SK-N-SH (cell line): ENCODE data around the gene CYB561. TPM values are rescaled to one million over a fixed set of nuclear protein-coding genes. Genes with fewer than 3 reads are reported as not detected.
A peak's percentile ranks its signal among the peaks of the same experiment; 100 is the strongest.

Experiments
- CTCF ChIA-PET: fragments of 300-600, 350-600 bp; formaldehyde crosslinking; extraction: SDS; loops from one replicate; lab custom pipeline; 2021; lab: Yijun Ruan, JAX
- POLR2A ChIA-PET: fragments of 350-600 bp; sonication (Branson Sonifier 250); formaldehyde crosslinking; extraction: SDS; loops from one replicate; lab custom pipeline; 2020; ENCODE audit warnings: antibody characterized with exemption, inconsistent platforms; lab: Yijun Ruan, JAX
- DNase-seq: peaks from one replicate; pipeline ENCODE4 v3.0.0; 2012
- H2AFZ ChIP-seq: fragments of 200-600 bp; sonication (generic); 2 replicates; pipeline ENCODE4 v1.8.1; 2016; ENCODE audit warnings: antibody characterized with exemption, mild to moderate bottlenecking, low read depth
- H3F3A ChIP-seq: fragments of 200-600 bp; sonication (generic); replicated peaks from 2 replicates; pipeline ENCODE3; 2016; ENCODE audit warnings: antibody characterized with exemption, mild to moderate bottlenecking; ENCODE audit not compliant: insufficient read depth
- H3K27ac ChIP-seq, 2 experiments: fragments of 200-500 bp in 1 of 2; fragments of 200-600 bp in 1 of 2; sonication (Bioruptor generic) in 1 of 2; sonication (generic), shearing (Covaris generic) in 1 of 2; 2 replicates each; pipeline versions ENCODE4 v1.5.1 to v1.6.1; 2014 to 2016; ENCODE audit warnings: low read depth in 2 of 2, inconsistent platforms in 1 of 2, low read length in 1 of 2, mild to moderate bottlenecking in 1 of 2, mixed read lengths in 1 of 2
- H3K27me3 ChIP-seq: fragments of 200-600 bp; sonication (generic), shearing (Covaris generic); 2 replicates; pipeline ENCODE4 v1.6.1; 2016; ENCODE audit warnings: mixed run types; ENCODE audit not compliant: insufficient read depth
- H3K36me3 ChIP-seq, 2 experiments: fragments of 200-500 bp in 1 of 2; fragments of 200-600 bp in 1 of 2; sonication (Bioruptor generic) in 1 of 2; sonication (generic) in 1 of 2; replicated peaks in 1 of 2; 2 replicates each; pipeline versions ENCODE3 to v1.5.1; 2014 to 2016; ENCODE audit warnings: low read length in 1 of 2, mild to moderate bottlenecking in 1 of 2; ENCODE audit not compliant: insufficient read depth in 2 of 2, control insufficient read depth in 1 of 2
- H3K4me1 ChIP-seq, 2 experiments: fragments of 200-500 bp in 1 of 2; fragments of 200-600 bp in 1 of 2; sonication (Bioruptor generic) in 1 of 2; sonication (generic), shearing (Covaris generic) in 1 of 2; 2 replicates each; pipeline versions ENCODE4 v1.5.1 to v1.6.1; 2014 to 2016; ENCODE audit warnings: low read depth in 1 of 2, low read length in 1 of 2, mixed run types in 1 of 2; ENCODE audit not compliant: insufficient read depth in 2 of 2, control insufficient read depth in 1 of 2
- H3K4me2 ChIP-seq: fragments of 200-600 bp; sonication (generic), shearing (Covaris generic); 2 replicates; pipeline ENCODE4 v1.6.1; 2017; ENCODE audit warnings: mixed run types
- H3K4me3 ChIP-seq, 2 experiments: fragments of 200-500 bp in 1 of 2; fragments of 200-600 bp in 1 of 2; sonication (Bioruptor generic) in 1 of 2; sonication (generic), shearing (Covaris generic) in 1 of 2; 2 replicates each; pipeline versions ENCODE4 v1.5.1 to v1.8.1; 2014 to 2016; ENCODE audit warnings: low read depth in 2 of 2, inconsistent platforms in 1 of 2, low read length in 1 of 2, mild to moderate bottlenecking in 1 of 2, mixed read lengths in 1 of 2, moderate library complexity in 1 of 2
- H3K79me2 ChIP-seq: fragments of 200-600 bp; sonication (generic); 2 replicates; pipeline ENCODE4 v1.8.1; 2017; ENCODE audit warnings: mild to moderate bottlenecking; ENCODE audit not compliant: insufficient read depth
- H3K9ac ChIP-seq: fragments of 200-600 bp; sonication (generic); 2 replicates; pipeline ENCODE4 v1.6.1; 2017; ENCODE audit warnings: mixed run types
- H3K9me2 ChIP-seq: fragments of 200-600 bp; sonication (generic); 2 replicates; pipeline ENCODE4 v1.6.1; 2017; ENCODE audit warnings: mixed run types
- H3K9me3 ChIP-seq: fragments of 200-600 bp; sonication (generic); 2 replicates; pipeline ENCODE4 v1.6.1; 2017; ENCODE audit warnings: mixed run types, mild to moderate bottlenecking, moderate library complexity
- H4K20me1 ChIP-seq: fragments of 200-600 bp; sonication (generic); 2 replicates; pipeline ENCODE4 v1.6.1; 2017; ENCODE audit warnings: mild to moderate bottlenecking, mixed run types; ENCODE audit not compliant: insufficient read depth
- CHD2 ChIP-seq: fragments of 150-350 bp; IDR thresholded peaks from 2 replicates; pipeline ENCODE4 v1.6.1; 2018; ENCODE audit warnings: low read length; ENCODE audit not compliant: partially characterized antibody
- ELF1 ChIP-seq: IDR thresholded peaks from 2 replicates; pipeline ENCODE4 v1.4.0; 2012
- EP300 ChIP-seq, 2 experiments: IDR thresholded peaks; 2 replicates each; pipeline versions ENCODE4 v1.4.0 to v1.6.1; 2012; ENCODE audit warnings: borderline replicate concordance in 1 of 2, low read depth in 1 of 2, low read length in 1 of 2
- EZH2phosphoT487 ChIP-seq: fragments of 200-600 bp; sonication (generic); IDR thresholded peaks from 2 replicates; pipeline ENCODE4 v1.6.1; 2017; ENCODE audit warnings: low read depth, mixed run types, mild to moderate bottlenecking, antibody characterized with exemption, moderate library complexity, borderline replicate concordance
- FOSL2 ChIP-seq: IDR thresholded peaks from 2 replicates; pipeline ENCODE4 v1.4.0; 2012; ENCODE audit warnings: low read depth, mild to moderate bottlenecking, moderate library complexity, borderline replicate concordance
- FOXM1 ChIP-seq: IDR thresholded peaks from 2 replicates; pipeline ENCODE4 v1.4.0; 2012; ENCODE audit warnings: low read depth, mild to moderate bottlenecking
- GABPA ChIP-seq: IDR thresholded peaks from 2 replicates; pipeline ENCODE4 v1.4.0; 2012; ENCODE audit warnings: low read depth, mild to moderate bottlenecking
- GATA2 ChIP-seq: sonication (generic); formaldehyde crosslinking; IDR thresholded peaks from 2 replicates; pipeline ENCODE4 v1.5.0; 2020; ENCODE audit warnings: mild to moderate bottlenecking, missing genetic modification reagents
- JUND ChIP-seq: IDR thresholded peaks from 2 replicates; pipeline ENCODE4 v1.4.0; 2012
- MXI1 ChIP-seq: IDR thresholded peaks from 2 replicates; pipeline ENCODE4 v1.6.1; 2012; ENCODE audit warnings: mild to moderate bottlenecking, low read depth, low read length, improper control_type of control experiment
- NFIC ChIP-seq: IDR thresholded peaks from 2 replicates; pipeline ENCODE4 v1.4.0; 2012; ENCODE audit warnings: borderline replicate concordance
- RAD21 ChIP-seq: IDR thresholded peaks from 2 replicates; pipeline ENCODE4 v1.6.1; 2012; ENCODE audit warnings: mild to moderate bottlenecking, low read length
- RCOR1 ChIP-seq: fragments of 150-350 bp; IDR thresholded peaks from 2 replicates; pipeline ENCODE4 v1.6.1; 2017; ENCODE audit warnings: antibody characterized with exemption, low read length
- REST ChIP-seq: IDR thresholded peaks from 2 replicates; pipeline ENCODE4 v1.6.1; 2012; ENCODE audit warnings: mild to moderate bottlenecking, low read depth, low read length, moderate library complexity
- RFX5 ChIP-seq: IDR thresholded peaks from 2 replicates; pipeline ENCODE4 v1.6.1; 2012; ENCODE audit warnings: mild to moderate bottlenecking, improper control_type of control experiment, low read length
- RXRA ChIP-seq: IDR thresholded peaks from 2 replicates; pipeline ENCODE4 v1.4.0; 2012; ENCODE audit warnings: low read depth, mild to moderate bottlenecking, borderline replicate concordance
- SIN3A ChIP-seq: IDR thresholded peaks from 2 replicates; pipeline ENCODE4 v1.6.1; 2012; ENCODE audit warnings: low read depth, mild to moderate bottlenecking, low read length, moderate library complexity, borderline replicate concordance
- SMC3 ChIP-seq: IDR thresholded peaks from 2 replicates; pipeline ENCODE4 v1.6.1; 2012; ENCODE audit warnings: low read depth, low read length, improper control_type of control experiment
- TCF12 ChIP-seq: IDR thresholded peaks from 2 replicates; pipeline ENCODE4 v1.4.0; 2012
- YY1 ChIP-seq: IDR thresholded peaks from 2 replicates; pipeline ENCODE4 v1.4.0; 2012; ENCODE audit warnings: low read depth, mild to moderate bottlenecking
- ZBTB33 ChIP-seq: IDR thresholded peaks from 2 replicates; pipeline ENCODE4 v1.4.0; 2012; ENCODE audit warnings: low read depth, borderline replicate concordance
- WGBS: methylation state at CpG from one replicate; pipeline ENCODE4 v1.1.6; 2017; ENCODE audit warnings: low lambda C conversion rate; 5-methylcytosine and 5-hydroxymethylcytosine counted together
- polyA plus RNA-seq, 3 experiments: library from polyadenylated mRNA; depleted of rRNA; stranded (reverse); fragments of >200 nt; gene quantifications; 2 replicates each; pipeline ENCODE4 v1.2.3, GENCODE V29; 2012

Gene CYB561
- polyA plus RNA-seq, 1 of the 3 experiments (the other 2 are of a cell fraction): 28.3 TPM

GRCh38 chr17:63402431-63403212 is 43.5 kb downstream of the CYB561 start:
- Histone ChIP-seq H3K9me3 (no peaks in the 10 kb centered on the region), H3K4me1 (peaks cover 34 to 39% of the 10 kb centered on the region in 2 experiments), H3K4me2 (no peak overlapping the region), H3K4me3 (no peak overlapping the region), H3K36me3 (peaks cover 60 to 81% of the 10 kb centered on the region in 2 experiments), H3K9me2 (no peaks in the 10 kb centered on the region), H3K9ac (no peak overlapping the region), H4K20me1 (no peaks in the 10 kb centered on the region), H3K27ac (peak overlapping the region; percentile 15 to 39; a peak in 2 of 4 replicates), H3K79me2 (0 out of 2 replicates have a peak, but pooled peaks cover 4% of the 10 kb centered on the region), H3K27me3 (no peaks in the 10 kb centered on the region), H3F3A (peaks cover 48% of the 10 kb centered on the region), H2AFZ (no peak overlapping the region)
- POLR2A ChIA-PET: no interaction called here
- 0 out of 2 replicates have a peak, but pooled peaks have one; percentile 13 for TF ChIP-seq NFIC
- TF ChIP-seq JUND: no peak
- TF ChIP-seq FOSL2: 0 out of 2 replicates have a peak, but pooled peaks have one; percentile 4
- TF ChIP-seq TCF12: peak; percentile 60
- no peak for DNase-seq
- CTCF ChIA-PET: interaction anchor here (0.9 to 3.1 kb wide), 7 partner anchors 8 to 741 kb away, joined by 3 to 17 read pairs (median 3); no protein-coding TSS in a partner anchor
- WGBS: 90% methylated on average over 5 of the region's 5 CpGs

GRCh38 chr17:63399856-63400255 is 46.2 kb downstream of the CYB561 start:
- Histone ChIP-seq H3K4me1 (peaks cover 27 to 41% of the 10 kb centered on the region in 2 experiments), H3K36me3 (peaks cover 62 to 83% of the 10 kb centered on the region in 2 experiments), H4K20me1 (no peaks in the 10 kb centered on the region; the same call in 1 of the 2 replicates), H3K27ac (peak overlapping the region; percentile 58 to 94), H3K9me3 (no peaks in the 10 kb centered on the region), H2AFZ (no peak overlapping the region), H3K9ac (no peak overlapping the region), H3K4me3 (no peak overlapping the region), H3F3A (peaks cover 46% of the 10 kb centered on the region), H3K4me2 (peak overlapping the region; percentile 33; the same call in 1 of the 2 replicates), H3K9me2 (no peaks in the 10 kb centered on the region), H3K79me2 (0 out of 2 replicates have a peak, but pooled peaks cover 4% of the 10 kb centered on the region), H3K27me3 (no peaks in the 10 kb centered on the region)
- peak; percentile 54 for DNase-seq
- CTCF ChIA-PET: interaction anchor here (0.6 to 3.1 kb wide), 6 partner anchors 14 to 727 kb away, joined by 3 to 17 read pairs (median 3); no protein-coding TSS in a partner anchor
- peak; percentile 45; the same call in 1 of the 2 replicates for TF ChIP-seq MXI1
- no peak for TF ChIP-seq ELF1
- no peak for TF ChIP-seq REST
- peak; percentile 30 for TF ChIP-seq CHD2
- TF ChIP-seq GATA2 (CRISPR knock-in tag): no peak
- TF ChIP-seq SMC3: peak; percentile 13; the same call in 1 of the 2 replicates
- TF ChIP-seq GABPA: no peak
- TF ChIP-seq RXRA: no peak
- no peak for TF ChIP-seq FOXM1
- peak; percentile 41 for TF ChIP-seq RAD21
- no peak for TF ChIP-seq SIN3A
- TF ChIP-seq EP300 (IDR thresholded peaks at IDR 0.05; ENCODE audit: borderline replicate concordance in 1 of 2, low read depth in 1 of 2, low read length in 1 of 2): peak in 1 of 2 experiments; percentile 52; a peak in 2 of 4 replicates
- no peak for TF ChIP-seq ZBTB33
- TF ChIP-seq EZH2phosphoT487: no peak
- TF ChIP-seq RCOR1: 0 out of 2 replicates have a peak, but pooled peaks have one; percentile 21
- TF ChIP-seq YY1: no peak
- no peak for TF ChIP-seq JUND
- TF ChIP-seq RFX5: 0 out of 2 replicates have a peak, but pooled peaks have one; percentile 11
- WGBS: 77% methylated on average over 4 of the region's 4 CpGs
- POLR2A ChIA-PET: no interaction called here
